Fibroblast of lung (primary cell): ENCODE data around the gene MORN4.
"Not testable (repeated sequence)": the region's sequence is repeated elsewhere in the genome, so short reads cannot be mapped to it uniquely, and the experiment has no call there.

Experiments
- CTCF ChIP-seq, 2 donors: IDR thresholded peaks in 1 of 2; conservative IDR thresholded peaks in 1 of 2; 1 replicate in 1 of 2; 2 replicates in 1 of 2; pipeline ENCODE4 v1.5.1; 2011 to 2012; ENCODE audit warnings: low read length in 2 of 2, control low read depth in 1 of 2, inconsistent platforms in 1 of 2, low read depth in 1 of 2, mild to moderate bottlenecking in 1 of 2
- EZH2 ChIP-seq: IDR thresholded peaks from 2 replicates; pipeline ENCODE4 v1.5.1; 2012; ENCODE audit warnings: low read length, control low read depth, mild to moderate bottlenecking; ENCODE audit errors: missing control alignments

GRCh38 chr10:97639090-97639489, 5.8 kb upstream of the MORN4 start:
- TF ChIP-seq CTCF (conservative IDR thresholded peaks at IDR 0.05 in 1 of 2, IDR thresholded peaks at IDR 0.05 in 1 of 2; ENCODE audit: low read depth in 1 of 2, low read length in 2 of 2); EZH2: not testable (repeated sequence)
